ENCODE results near the gene CYS1. TPM values are rescaled to one million over a fixed set of nuclear protein-coding genes. Genes with fewer than 3 reads are reported as not detected.
A peak's percentile ranks its signal among the peaks of the same experiment; 100 is the strongest.

CYS1 gene, protein sequence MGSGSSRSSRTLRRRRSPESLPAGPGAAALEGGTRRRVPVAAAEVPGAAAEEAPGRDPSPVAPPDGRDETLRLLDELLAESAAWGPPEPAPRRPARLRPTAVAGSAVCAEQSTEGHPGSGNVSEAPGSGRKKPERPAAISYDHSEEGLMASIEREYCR
- 7.3 TPM for total RNA-seq (ENCODE audit: unreplicated experiment)
- long read RNA-seq, partial matches to known transcripts: 1 of 2 reads
- long read RNA-seq, other reads (novel, unspliced or antisense): 0 of 2 reads

DNA sequence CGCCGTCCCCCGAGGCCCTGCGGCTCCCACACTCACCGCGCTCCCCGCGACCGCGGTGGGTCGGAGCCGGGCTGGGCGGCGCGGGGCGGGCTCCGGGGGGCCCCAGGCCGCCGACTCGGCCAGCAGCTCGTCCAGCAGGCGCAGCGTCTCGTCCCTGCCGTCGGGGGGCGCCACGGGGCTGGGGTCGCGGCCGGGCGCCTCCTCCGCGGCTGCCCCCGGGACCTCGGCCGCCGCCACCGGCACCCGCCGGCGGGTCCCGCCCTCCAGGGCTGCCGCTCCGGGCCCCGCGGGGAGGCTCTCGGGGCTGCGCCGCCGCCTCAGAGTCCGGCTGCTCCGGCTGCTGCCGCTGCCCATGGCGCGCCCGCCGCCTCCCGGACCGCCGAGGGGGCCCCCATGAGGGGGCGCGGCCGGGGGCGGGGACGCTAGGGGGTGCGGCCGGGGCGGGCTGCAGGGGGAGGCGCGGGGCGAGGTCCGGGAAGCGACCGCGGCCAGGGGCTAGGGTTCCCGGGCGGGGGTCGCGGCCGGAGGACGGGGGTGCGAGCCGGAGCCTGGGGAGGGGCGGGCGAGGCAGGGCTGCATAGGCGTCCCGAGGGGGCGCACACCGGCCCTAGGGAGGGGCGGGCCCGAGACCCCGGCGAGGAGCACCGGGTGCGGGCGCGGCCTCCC is at the start of gene CYS1:
CYS1 (minus strand) TSS at position 542 of the 666 bp plus-strand sequence; CDS start at position 354, 188 bp downstream.
- no peaks in the 10 kb centered on the region for H3K9me3 Mint-ChIP-seq (ENCODE audit: unreplicated experiment)
- peaks cover 18% of the 10 kb centered on the region for H3K27me3 Mint-ChIP-seq (ENCODE audit: unreplicated experiment)
- H3K27ac Mint-ChIP-seq (ENCODE audit: unreplicated experiment): peak within 1 kb of the TSS; percentile 85

DNA sequence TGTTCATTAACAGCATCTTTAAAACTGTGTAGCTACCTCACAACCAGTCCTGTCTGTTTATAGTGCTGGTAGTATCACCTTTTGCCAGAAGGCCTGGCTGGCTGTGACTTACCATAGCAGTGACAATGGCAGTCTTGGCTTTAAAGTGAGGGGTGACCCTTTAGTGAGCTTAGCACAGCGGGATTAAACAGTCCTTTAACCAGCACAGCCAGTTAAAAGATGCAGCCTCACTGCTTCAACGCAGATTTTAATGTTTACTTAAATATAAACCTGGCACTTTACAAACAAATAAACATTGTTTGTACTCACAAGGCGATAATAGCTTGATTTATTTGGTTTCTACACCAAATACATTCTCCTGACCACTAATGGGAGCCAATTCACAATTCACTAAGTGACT is 49.3 kb upstream of the CYS1 start:
- Mint-ChIP-seq H3K27ac (ENCODE audit: unreplicated experiment) (no peak overlapping the region), H3K36me3 (ENCODE audit: low read depth, unreplicated experiment) (peaks cover 5% of the 10 kb centered on the region), H3K4me1 (ENCODE audit: unreplicated experiment) (peaks cover 4% of the 10 kb centered on the region), H3K27me3 (ENCODE audit: unreplicated experiment) (no peaks in the 10 kb centered on the region), H3K9me3 (ENCODE audit: unreplicated experiment) (no peaks in the 10 kb centered on the region), H3K4me3 (ENCODE audit: unreplicated experiment) (no peak overlapping the region)
- no peak for DNase-seq (ENCODE audit: low spot score)
- TF ChIP-seq, protein P1, sequence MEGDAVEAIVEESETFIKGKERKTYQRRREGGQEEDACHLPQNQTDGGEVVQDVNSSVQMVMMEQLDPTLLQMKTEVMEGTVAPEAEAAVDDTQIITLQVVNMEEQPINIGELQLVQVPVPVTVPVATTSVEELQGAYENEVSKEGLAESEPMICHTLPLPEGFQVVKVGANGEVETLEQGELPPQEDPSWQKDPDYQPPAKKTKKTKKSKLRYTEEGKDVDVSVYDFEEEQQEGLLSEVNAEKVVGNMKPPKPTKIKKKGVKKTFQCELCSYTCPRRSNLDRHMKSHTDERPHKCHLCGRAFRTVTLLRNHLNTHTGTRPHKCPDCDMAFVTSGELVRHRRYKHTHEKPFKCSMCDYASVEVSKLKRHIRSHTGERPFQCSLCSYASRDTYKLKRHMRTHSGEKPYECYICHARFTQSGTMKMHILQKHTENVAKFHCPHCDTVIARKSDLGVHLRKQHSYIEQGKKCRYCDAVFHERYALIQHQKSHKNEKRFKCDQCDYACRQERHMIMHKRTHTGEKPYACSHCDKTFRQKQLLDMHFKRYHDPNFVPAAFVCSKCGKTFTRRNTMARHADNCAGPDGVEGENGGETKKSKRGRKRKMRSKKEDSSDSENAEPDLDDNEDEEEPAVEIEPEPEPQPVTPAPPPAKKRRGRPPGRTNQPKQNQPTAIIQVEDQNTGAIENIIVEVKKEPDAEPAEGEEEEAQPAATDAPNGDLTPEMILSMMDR (IDR thresholded peaks at IDR 0.05; ENCODE audit: unreplicated experiment): no peak

More for the DNA sequence above, at the start of gene CYS1:
- peaks cover 6% of the 10 kb centered on the region for H3K4me1 Mint-ChIP-seq (ENCODE audit: unreplicated experiment)
- no peaks in the 10 kb centered on the region for H3K36me3 Mint-ChIP-seq (ENCODE audit: low read depth, unreplicated experiment)
- TF ChIP-seq, protein P1 (IDR thresholded peaks at IDR 0.05; ENCODE audit: unreplicated experiment): no peak
- peak within 1 kb of the TSS; percentile 89 for H3K4me3 Mint-ChIP-seq (ENCODE audit: unreplicated experiment)
- DNase-seq (ENCODE audit: low spot score): peak; percentile 74

DNA sequence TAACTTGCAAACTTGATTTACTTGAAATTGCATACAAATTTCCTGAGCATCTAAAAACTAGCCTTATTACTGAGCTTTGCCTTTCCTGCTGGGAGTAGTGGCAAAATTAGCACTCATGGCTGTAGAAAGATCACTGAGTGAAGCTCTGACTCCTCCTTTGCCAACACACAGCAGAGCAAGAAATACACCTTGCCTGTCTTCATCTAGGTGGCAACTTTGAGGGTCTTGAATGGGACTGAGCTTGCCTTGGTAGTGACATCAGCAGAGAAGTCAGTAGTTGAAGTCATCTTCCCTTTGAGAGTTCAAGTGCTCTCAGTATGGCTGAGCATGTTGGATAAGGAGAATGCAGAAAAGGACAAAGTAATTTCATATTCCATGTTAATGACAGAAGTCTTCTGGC is 48.2 kb upstream of the CYS1 start:
- TF ChIP-seq, protein P1 (IDR thresholded peaks at IDR 0.05; ENCODE audit: unreplicated experiment): no peak
- DNase-seq (ENCODE audit: low spot score): no peak
- Mint-ChIP-seq H3K27ac (ENCODE audit: unreplicated experiment) (no peak overlapping the region), H3K4me1 (ENCODE audit: unreplicated experiment) (peaks cover 11% of the 10 kb centered on the region), H3K4me3 (ENCODE audit: unreplicated experiment) (no peak overlapping the region), H3K27me3 (ENCODE audit: unreplicated experiment) (peaks cover 4% of the 10 kb centered on the region), H3K9me3 (ENCODE audit: unreplicated experiment) (no peaks in the 10 kb centered on the region), H3K36me3 (ENCODE audit: low read depth, unreplicated experiment) (peaks cover 5% of the 10 kb centered on the region)

DNA sequence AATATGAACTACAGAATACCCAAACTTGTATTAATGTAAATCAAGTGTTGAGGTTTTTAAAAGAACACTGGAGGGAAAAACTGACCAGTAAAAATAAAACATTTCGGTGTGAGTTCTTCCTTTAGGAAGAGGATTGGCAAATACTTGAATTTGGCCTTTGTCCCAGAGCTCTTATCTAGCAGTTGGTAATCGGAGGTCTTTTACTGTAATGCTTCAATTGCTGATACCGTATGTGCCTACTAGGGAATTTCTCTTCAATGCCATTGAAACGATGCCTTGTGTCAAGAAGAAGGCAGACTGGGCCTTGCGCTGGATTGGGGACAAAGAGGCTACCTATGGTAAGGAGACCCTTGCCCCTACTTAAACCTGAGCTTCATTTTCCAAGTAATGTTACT is 46.4 kb upstream of the CYS1 start:
- DNase-seq (ENCODE audit: low spot score): no peak
- TF ChIP-seq, protein P1 (IDR thresholded peaks at IDR 0.05; ENCODE audit: unreplicated experiment): no peak
- Mint-ChIP-seq H3K27me3 (ENCODE audit: unreplicated experiment) (peaks cover 7% of the 10 kb centered on the region), H3K27ac (ENCODE audit: unreplicated experiment) (no peak overlapping the region), H3K9me3 (ENCODE audit: unreplicated experiment) (no peaks in the 10 kb centered on the region), H3K4me3 (ENCODE audit: unreplicated experiment) (no peak overlapping the region), H3K36me3 (ENCODE audit: low read depth, unreplicated experiment) (peaks cover 5% of the 10 kb centered on the region), H3K4me1 (ENCODE audit: unreplicated experiment) (peaks cover 11% of the 10 kb centered on the region)

All from endothelial cell (in vitro differentiated cells).